SK-N-SH (cell line): ENCODE data around the gene GPHB5. TPM values are rescaled to one million over a fixed set of nuclear protein-coding genes. Genes with fewer than 3 reads are reported as not detected.

Experiments used
- CTCF ChIA-PET: fragments of 300-600, 350-600 bp; formaldehyde crosslinking; extraction: SDS; loops from one replicate; lab custom pipeline; 2021; lab: Yijun Ruan, JAX
- POLR2A ChIA-PET: fragments of 350-600 bp; sonication (Branson Sonifier 250); formaldehyde crosslinking; extraction: SDS; loops from one replicate; lab custom pipeline; 2020; ENCODE audit warnings: antibody characterized with exemption, inconsistent platforms; lab: Yijun Ruan, JAX
- DNase-seq: peaks from one replicate; pipeline ENCODE4 v3.0.0; 2012
- H2AFZ ChIP-seq: fragments of 200-600 bp; sonication (generic); 2 replicates; pipeline ENCODE4 v1.8.1; 2016; ENCODE audit warnings: antibody characterized with exemption, mild to moderate bottlenecking, low read depth
- H3F3A ChIP-seq: fragments of 200-600 bp; sonication (generic); replicated peaks from 2 replicates; pipeline ENCODE3; 2016; ENCODE audit warnings: antibody characterized with exemption, mild to moderate bottlenecking; ENCODE audit not compliant: insufficient read depth
- H3K27ac ChIP-seq, 2 experiments: fragments of 200-500 bp in 1 of 2; fragments of 200-600 bp in 1 of 2; sonication (Bioruptor generic) in 1 of 2; sonication (generic), shearing (Covaris generic) in 1 of 2; 2 replicates each; pipeline versions ENCODE4 v1.5.1 to v1.6.1; 2014 to 2016; ENCODE audit warnings: low read depth in 2 of 2, inconsistent platforms in 1 of 2, low read length in 1 of 2, mild to moderate bottlenecking in 1 of 2, mixed read lengths in 1 of 2
- H3K27me3 ChIP-seq: fragments of 200-600 bp; sonication (generic), shearing (Covaris generic); 2 replicates; pipeline ENCODE4 v1.6.1; 2016; ENCODE audit warnings: mixed run types; ENCODE audit not compliant: insufficient read depth
- H3K36me3 ChIP-seq, 2 experiments: fragments of 200-500 bp in 1 of 2; fragments of 200-600 bp in 1 of 2; sonication (Bioruptor generic) in 1 of 2; sonication (generic) in 1 of 2; replicated peaks in 1 of 2; 2 replicates each; pipeline versions ENCODE3 to v1.5.1; 2014 to 2016; ENCODE audit warnings: low read length in 1 of 2, mild to moderate bottlenecking in 1 of 2; ENCODE audit not compliant: insufficient read depth in 2 of 2, control insufficient read depth in 1 of 2
- H3K4me1 ChIP-seq, 2 experiments: fragments of 200-500 bp in 1 of 2; fragments of 200-600 bp in 1 of 2; sonication (Bioruptor generic) in 1 of 2; sonication (generic), shearing (Covaris generic) in 1 of 2; 2 replicates each; pipeline versions ENCODE4 v1.5.1 to v1.6.1; 2014 to 2016; ENCODE audit warnings: low read depth in 1 of 2, low read length in 1 of 2, mixed run types in 1 of 2; ENCODE audit not compliant: insufficient read depth in 2 of 2, control insufficient read depth in 1 of 2
- H3K4me2 ChIP-seq: fragments of 200-600 bp; sonication (generic), shearing (Covaris generic); 2 replicates; pipeline ENCODE4 v1.6.1; 2017; ENCODE audit warnings: mixed run types
- H3K4me3 ChIP-seq, 2 experiments: fragments of 200-500 bp in 1 of 2; fragments of 200-600 bp in 1 of 2; sonication (Bioruptor generic) in 1 of 2; sonication (generic), shearing (Covaris generic) in 1 of 2; 2 replicates each; pipeline versions ENCODE4 v1.5.1 to v1.8.1; 2014 to 2016; ENCODE audit warnings: low read depth in 2 of 2, inconsistent platforms in 1 of 2, low read length in 1 of 2, mild to moderate bottlenecking in 1 of 2, mixed read lengths in 1 of 2, moderate library complexity in 1 of 2
- H3K79me2 ChIP-seq: fragments of 200-600 bp; sonication (generic); 2 replicates; pipeline ENCODE4 v1.8.1; 2017; ENCODE audit warnings: mild to moderate bottlenecking; ENCODE audit not compliant: insufficient read depth
- H3K9ac ChIP-seq: fragments of 200-600 bp; sonication (generic); 2 replicates; pipeline ENCODE4 v1.6.1; 2017; ENCODE audit warnings: mixed run types
- H3K9me2 ChIP-seq: fragments of 200-600 bp; sonication (generic); 2 replicates; pipeline ENCODE4 v1.6.1; 2017; ENCODE audit warnings: mixed run types
- H3K9me3 ChIP-seq: fragments of 200-600 bp; sonication (generic); 2 replicates; pipeline ENCODE4 v1.6.1; 2017; ENCODE audit warnings: mixed run types, mild to moderate bottlenecking, moderate library complexity
- H4K20me1 ChIP-seq: fragments of 200-600 bp; sonication (generic); 2 replicates; pipeline ENCODE4 v1.6.1; 2017; ENCODE audit warnings: mild to moderate bottlenecking, mixed run types; ENCODE audit not compliant: insufficient read depth
- CHD2 ChIP-seq: fragments of 150-350 bp; IDR thresholded peaks from 2 replicates; pipeline ENCODE4 v1.6.1; 2018; ENCODE audit warnings: low read length; ENCODE audit not compliant: partially characterized antibody
- ELF1 ChIP-seq: IDR thresholded peaks from 2 replicates; pipeline ENCODE4 v1.4.0; 2012
- EP300 ChIP-seq, 2 experiments: IDR thresholded peaks; 2 replicates each; pipeline versions ENCODE4 v1.4.0 to v1.6.1; 2012; ENCODE audit warnings: borderline replicate concordance in 1 of 2, low read depth in 1 of 2, low read length in 1 of 2
- EZH2phosphoT487 ChIP-seq: fragments of 200-600 bp; sonication (generic); IDR thresholded peaks from 2 replicates; pipeline ENCODE4 v1.6.1; 2017; ENCODE audit warnings: low read depth, mixed run types, mild to moderate bottlenecking, antibody characterized with exemption, moderate library complexity, borderline replicate concordance
- FOXJ3 ChIP-seq: sonication (generic); formaldehyde crosslinking; IDR thresholded peaks from 2 replicates; pipeline ENCODE4 v1.5.1; 2020; ENCODE audit warnings: mild to moderate bottlenecking, missing genetic modification reagents
- FOXM1 ChIP-seq: IDR thresholded peaks from 2 replicates; pipeline ENCODE4 v1.4.0; 2012; ENCODE audit warnings: low read depth, mild to moderate bottlenecking
- GABPA ChIP-seq: IDR thresholded peaks from 2 replicates; pipeline ENCODE4 v1.4.0; 2012; ENCODE audit warnings: low read depth, mild to moderate bottlenecking
- IRF3 ChIP-seq: fragments of 150-350 bp; IDR thresholded peaks from 2 replicates; pipeline ENCODE4 v1.6.1; 2016; ENCODE audit warnings: mild to moderate bottlenecking, low read depth, low read length
- MEF2A ChIP-seq: IDR thresholded peaks from 2 replicates; pipeline ENCODE4 v1.4.0; 2012; ENCODE audit warnings: low read depth, borderline replicate concordance
- NRF1 ChIP-seq: IDR thresholded peaks from 2 replicates; pipeline ENCODE4 v1.6.1; 2012; ENCODE audit warnings: low read depth, mild to moderate bottlenecking, low read length
- PBX3 ChIP-seq: IDR thresholded peaks from 2 replicates; pipeline ENCODE4; 2012
- POLR2AphosphoS5 ChIP-seq: IDR thresholded peaks from 2 replicates; pipeline ENCODE4 v1.6.1; 2012; ENCODE audit warnings: low read depth, low read length
- RAD21 ChIP-seq: IDR thresholded peaks from 2 replicates; pipeline ENCODE4 v1.6.1; 2012; ENCODE audit warnings: mild to moderate bottlenecking, low read length
- RCOR1 ChIP-seq: fragments of 150-350 bp; IDR thresholded peaks from 2 replicates; pipeline ENCODE4 v1.6.1; 2017; ENCODE audit warnings: antibody characterized with exemption, low read length
- REST ChIP-seq: IDR thresholded peaks from 2 replicates; pipeline ENCODE4 v1.6.1; 2012; ENCODE audit warnings: mild to moderate bottlenecking, low read depth, low read length, moderate library complexity
- TEAD4 ChIP-seq: IDR thresholded peaks from 2 replicates; pipeline ENCODE4 v1.4.0; 2012; ENCODE audit warnings: mild to moderate bottlenecking, borderline replicate concordance; ENCODE audit not compliant: insufficient read depth
- YY1 ChIP-seq: IDR thresholded peaks from 2 replicates; pipeline ENCODE4 v1.4.0; 2012; ENCODE audit warnings: low read depth, mild to moderate bottlenecking
- WGBS: methylation state at CpG from one replicate; pipeline ENCODE4 v1.1.6; 2017; ENCODE audit warnings: low lambda C conversion rate; 5-methylcytosine and 5-hydroxymethylcytosine counted together
- polyA plus RNA-seq, 3 experiments: library from polyadenylated mRNA; depleted of rRNA; stranded (reverse); fragments of >200 nt; gene quantifications; 2 replicates each; pipeline ENCODE4 v1.2.3, GENCODE V29; 2012
- TF ChIP-seq, protein P1 (sequence below): IDR thresholded peaks from 2 replicates; pipeline ENCODE4 v1.4.0; 2012; ENCODE audit warnings: low read depth, borderline replicate concordance

The GPHB5 gene
- polyA plus RNA-seq, 1 of the 3 experiments (the other 2 are of a cell fraction) = not detected

GRCh38 chr14:63301891-63302534 lies 16.7 kb downstream of the GPHB5 start:
- 60% methylated on average over 5 of the region's 10 CpGs for WGBS
- ChIA-PET POLR2A (no interaction called here), CTCF (interaction anchor here (0.8 to 1.1 kb wide), 3 partner anchors 10 to 26 kb away, joined by 3 read pairs; no protein-coding TSS in a partner anchor)

DNA sequence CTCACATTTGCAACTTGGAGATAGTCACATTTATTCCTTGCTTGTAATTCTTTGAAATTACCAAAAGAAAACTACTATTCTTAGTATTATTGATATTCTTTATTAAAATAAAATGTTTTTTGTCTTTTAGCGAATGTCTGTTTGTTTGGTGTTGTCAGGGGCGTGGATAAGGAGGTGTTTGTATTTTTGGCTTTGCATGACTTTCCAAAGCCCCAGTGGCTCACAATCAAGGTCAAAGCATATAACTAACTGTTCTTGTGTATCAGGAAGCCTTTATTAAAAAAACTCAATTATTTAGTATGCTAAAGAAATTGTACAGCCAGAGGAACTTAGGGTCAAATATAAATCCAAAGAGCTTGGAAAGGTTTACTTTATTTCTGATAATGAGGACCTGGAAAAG lies 17.9 kb downstream of the GPHB5 start:
- Histone ChIP-seq H3K4me1 (no peaks in the 10 kb centered on the region), H3K27me3 (no peaks in the 10 kb centered on the region), H3K9ac (no peak overlapping the region), H3F3A (no peaks in the 10 kb centered on the region), H3K9me3 (no peaks in the 10 kb centered on the region), H3K4me2 (no peak overlapping the region), H3K79me2 (no peaks in the 10 kb centered on the region), H4K20me1 (no peaks in the 10 kb centered on the region), H3K27ac (no peak overlapping the region), H3K4me3 (no peak overlapping the region), H3K36me3 (no peaks in the 10 kb centered on the region), H3K9me2 (no peaks in the 10 kb centered on the region), H2AFZ (no peak overlapping the region)
- 35% methylated on average over 2 of the region's 2 CpGs for WGBS
- no peak for TF ChIP-seq YY1
- no peak for TF ChIP-seq RCOR1
- TF ChIP-seq, protein P1, sequence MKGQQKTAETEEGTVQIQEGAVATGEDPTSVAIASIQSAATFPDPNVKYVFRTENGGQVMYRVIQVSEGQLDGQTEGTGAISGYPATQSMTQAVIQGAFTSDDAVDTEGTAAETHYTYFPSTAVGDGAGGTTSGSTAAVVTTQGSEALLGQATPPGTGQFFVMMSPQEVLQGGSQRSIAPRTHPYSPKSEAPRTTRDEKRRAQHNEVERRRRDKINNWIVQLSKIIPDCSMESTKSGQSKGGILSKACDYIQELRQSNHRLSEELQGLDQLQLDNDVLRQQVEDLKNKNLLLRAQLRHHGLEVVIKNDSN = no peak
- no peak for TF ChIP-seq TEAD4
- no peak for TF ChIP-seq FOXM1
- no peak for TF ChIP-seq CHD2
- no peak for TF ChIP-seq MEF2A
- TF ChIP-seq EP300 (IDR thresholded peaks at IDR 0.05; ENCODE audit: borderline replicate concordance in 1 of 2, low read depth in 1 of 2, low read length in 1 of 2) = no peak
- TF ChIP-seq REST = no peak
- ChIA-PET POLR2A (no interaction called here), CTCF (no interaction called here)
- DNase-seq = no peak

More at GRCh38 chr14:63301891-63302534, 16.7 kb downstream of the GPHB5 start:
- Histone ChIP-seq H3F3A (no peaks in the 10 kb centered on the region), H3K9me2 (no peaks in the 10 kb centered on the region), H3K79me2 (no peaks in the 10 kb centered on the region), H3K4me3 (no peak overlapping the region), H3K27ac (no peak overlapping the region), H4K20me1 (no peaks in the 10 kb centered on the region), H3K27me3 (no peaks in the 10 kb centered on the region), H3K36me3 (no peaks in the 10 kb centered on the region), H3K4me1 (no peaks in the 10 kb centered on the region)
- no peak for DNase-seq
- TF ChIP-seq POLR2AphosphoS5 (no peak), NRF1 (no peak), GABPA (no peak), PBX3 (no peak), FOXJ3 (no peak), RAD21 (no peak), IRF3 (no peak), EZH2phosphoT487 (no peak), ELF1 (no peak)
- TF ChIP-seq, all 33 proteins: peak for 0
- Histone ChIP-seq H3K4me2 (no peak overlapping the region), H3K9ac (no peak overlapping the region), H3K9me3 (no peaks in the 10 kb centered on the region), H2AFZ (no peak overlapping the region)
